Measurements from ENCODE around the gene TLCD3B.
A peak's percentile ranks its signal among the peaks of the same experiment; 100 is the strongest.
"Not testable (repeated sequence)": the region's sequence is repeated elsewhere in the genome, so short reads cannot be mapped to it uniquely, and the experiment has no call there.

TLCD3B gene

DNA sequence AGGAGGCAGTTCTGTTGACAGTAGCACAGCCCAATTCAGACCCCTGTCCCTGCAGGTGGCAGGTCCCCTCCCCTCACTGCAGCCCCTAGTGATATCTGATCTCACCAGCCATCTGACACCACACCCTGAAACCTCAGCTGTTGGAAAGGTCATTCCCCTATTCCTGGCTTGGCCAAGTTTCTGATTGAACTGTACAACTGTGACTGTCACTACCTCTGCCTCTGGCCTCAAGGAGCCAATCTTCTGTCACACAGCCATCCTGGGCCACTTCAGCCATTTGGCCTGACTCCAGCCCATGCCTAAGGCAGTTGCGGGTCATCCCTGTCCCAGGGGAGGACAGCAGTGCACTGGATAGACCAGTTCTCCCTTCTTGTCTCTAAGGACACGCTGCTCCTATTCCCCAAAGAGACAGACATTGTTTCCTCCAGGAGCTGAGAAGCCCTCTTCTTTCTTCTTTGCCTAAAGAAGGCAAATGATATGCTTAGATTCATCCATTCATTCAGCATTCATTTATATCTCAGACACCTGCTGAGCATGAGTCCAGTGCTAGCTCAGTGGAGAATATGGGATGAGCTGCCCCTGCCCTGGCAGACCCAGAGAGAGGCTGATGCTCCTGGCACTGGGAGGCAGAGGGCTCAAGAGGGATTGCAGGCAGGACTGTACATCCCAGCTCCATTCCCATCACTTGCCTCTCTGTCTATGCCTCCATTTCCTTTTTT lies 29.9 kb upstream of the TLCD3B start:
- no peak for DNase-seq (ENCODE audit: low read depth)

DNA sequence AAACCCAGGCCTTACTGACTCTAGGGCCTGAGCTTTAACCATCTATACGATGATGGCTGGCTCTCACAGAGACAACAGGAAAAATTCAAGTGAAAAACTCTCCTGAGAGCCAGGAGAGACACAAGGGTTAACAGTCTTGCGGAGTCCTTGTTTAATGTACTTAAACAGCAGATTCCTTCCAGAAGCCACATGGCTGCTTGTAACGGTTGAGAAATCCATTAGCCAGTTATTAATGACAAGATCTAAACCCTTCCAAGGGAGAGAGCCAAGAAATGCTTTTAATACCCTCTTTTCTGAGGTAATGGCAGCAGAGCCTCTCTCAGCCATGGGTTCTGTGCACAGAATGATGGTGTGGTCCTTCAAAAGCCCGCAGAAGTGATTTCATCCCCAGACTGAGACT lies 29.3 kb upstream of the TLCD3B start:
- no peak for DNase-seq (ENCODE audit: low read depth)

DNA sequence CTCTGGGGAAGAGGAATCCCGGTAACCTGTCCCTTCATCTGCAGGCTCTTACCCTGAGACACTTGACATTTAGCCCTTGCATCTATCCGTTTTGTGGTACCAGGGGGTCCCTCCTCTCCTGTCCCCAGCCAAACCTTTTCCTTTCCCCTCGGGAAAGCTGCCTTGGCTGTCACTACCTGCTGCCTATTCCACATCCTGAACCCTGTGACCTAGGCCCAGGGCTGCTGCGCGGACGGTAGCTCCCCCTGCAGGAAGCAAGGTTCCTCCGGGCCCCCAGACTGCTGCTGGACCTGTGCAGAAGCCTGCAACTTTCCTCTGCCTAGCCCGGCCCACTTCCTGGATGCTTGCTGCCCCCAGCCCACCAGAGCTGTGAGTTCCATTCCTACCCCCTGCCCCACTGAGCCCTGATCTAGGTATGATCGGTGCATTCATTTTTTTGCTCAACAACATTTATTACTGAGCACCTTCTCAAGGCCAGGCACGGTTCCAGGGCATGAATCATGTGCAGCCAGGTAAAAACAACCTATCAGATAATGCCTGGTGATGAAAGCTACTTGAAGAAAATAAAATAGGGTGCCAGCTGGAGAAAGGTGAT lies 24.0 kb upstream of the TLCD3B start:
- DNase-seq (ENCODE audit: low read depth) = no peak

DNA sequence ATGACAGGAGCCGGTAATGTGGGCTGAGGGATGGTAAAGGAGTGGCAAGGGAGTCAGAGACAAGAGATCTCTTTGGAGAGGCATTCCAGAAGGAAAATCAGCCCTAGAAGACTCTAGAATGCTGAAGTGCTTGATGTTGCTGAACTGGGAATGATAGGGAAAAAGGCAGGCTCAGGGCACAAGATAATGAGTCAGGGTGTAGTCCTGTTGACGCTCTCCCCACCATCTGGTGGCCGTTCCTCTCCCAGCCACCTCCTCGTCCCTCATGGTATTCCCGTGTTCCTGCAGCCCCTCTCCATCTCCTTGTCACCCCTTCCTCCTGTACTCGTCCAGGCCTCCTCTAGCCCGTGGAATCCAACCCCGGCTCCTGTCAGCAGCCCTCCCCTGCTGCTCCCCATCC lies 23.4 kb upstream of the TLCD3B start:
- DNase-seq (ENCODE audit: low read depth) = no peak

DNA sequence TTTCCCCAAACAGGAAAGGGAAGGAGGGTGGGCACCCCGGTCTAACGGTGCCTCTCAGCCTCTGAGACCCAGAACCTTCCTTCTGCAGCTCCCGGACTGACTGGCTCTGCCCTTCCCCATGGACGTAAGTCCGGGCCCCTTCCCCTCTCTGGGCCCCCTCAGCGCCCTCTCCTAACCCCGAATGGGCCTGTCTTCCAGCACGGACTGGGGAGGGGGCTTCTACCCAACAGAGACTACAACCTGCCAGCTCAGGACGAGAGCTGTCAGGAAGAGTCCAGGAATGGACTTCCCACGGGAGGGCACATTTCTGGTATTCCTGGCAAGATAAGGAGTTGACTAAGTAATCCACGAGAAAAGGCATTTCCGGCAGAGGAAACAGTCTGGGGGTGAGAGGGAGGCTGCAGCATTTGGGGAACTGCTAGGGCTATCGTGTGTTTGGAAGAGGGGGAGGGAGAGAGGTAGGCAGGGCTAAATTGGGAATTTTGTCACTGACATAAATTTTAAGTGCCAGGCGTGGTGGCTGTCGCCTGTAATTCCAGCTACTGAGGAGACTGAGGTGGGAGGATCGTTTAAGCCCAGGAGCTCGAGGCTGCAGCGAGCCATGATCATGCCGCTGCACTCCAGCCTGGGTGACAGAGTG lies 22.4 kb upstream of the TLCD3B start:
- DNase-seq (ENCODE audit: low read depth) = no peak

DNA sequence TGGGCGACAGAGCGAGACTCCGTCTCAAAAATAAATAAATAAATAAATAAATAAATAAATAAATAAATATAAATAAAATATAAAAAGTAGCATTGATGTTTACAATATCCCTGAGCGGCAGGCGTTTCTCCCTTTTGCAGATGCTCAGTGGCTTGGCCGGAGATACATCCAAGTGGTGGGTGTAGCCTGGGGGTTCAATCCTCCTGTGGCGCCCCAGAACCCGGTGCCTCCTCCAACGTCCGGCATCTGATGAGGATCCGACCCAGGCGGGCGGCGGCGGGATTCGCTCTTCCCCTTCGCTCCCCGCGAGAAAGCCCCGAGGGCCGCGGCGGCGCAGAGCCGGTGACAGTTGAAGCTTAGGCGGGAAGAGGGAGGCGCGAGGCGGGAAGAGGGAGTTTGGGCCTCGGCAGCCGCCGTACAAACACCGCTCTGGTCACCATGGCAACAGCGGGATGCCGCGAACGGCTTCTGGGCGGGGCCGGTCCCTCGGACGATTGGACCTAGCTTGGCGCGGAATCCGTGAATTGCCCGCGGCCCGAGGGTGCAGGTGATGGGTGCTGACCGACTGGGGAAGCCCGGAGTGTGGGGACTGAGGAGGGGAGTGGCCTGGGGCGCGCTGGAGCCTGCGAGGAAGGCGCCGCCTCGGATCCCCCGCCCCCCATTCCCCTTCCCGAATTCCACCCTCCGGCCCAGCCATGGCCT lies 21.8 kb upstream of the TLCD3B start:
- DNase-seq (ENCODE audit: low read depth) = peak; percentile 87

DNA sequence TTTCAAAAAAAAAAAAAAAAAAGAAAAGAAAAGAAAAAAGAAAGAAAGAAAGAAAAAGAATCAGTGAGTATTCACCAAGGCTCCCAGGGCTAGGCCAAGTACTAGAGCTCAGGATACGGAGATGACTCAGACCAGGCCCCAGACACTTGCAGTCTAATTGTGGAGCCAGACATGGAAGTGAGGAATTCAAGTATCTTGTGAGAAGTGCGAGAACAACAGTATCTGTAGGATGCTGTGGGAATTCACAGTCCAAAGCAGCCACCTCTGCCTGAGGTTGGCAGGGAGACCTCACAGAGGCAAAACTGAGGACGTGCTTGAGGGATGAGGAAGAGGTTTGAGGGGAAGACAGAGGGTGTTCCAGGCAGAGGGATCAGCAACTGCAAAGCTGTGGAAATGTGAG lies 20.4 kb upstream of the TLCD3B start:
- no peak for DNase-seq (ENCODE audit: low read depth)

DNA sequence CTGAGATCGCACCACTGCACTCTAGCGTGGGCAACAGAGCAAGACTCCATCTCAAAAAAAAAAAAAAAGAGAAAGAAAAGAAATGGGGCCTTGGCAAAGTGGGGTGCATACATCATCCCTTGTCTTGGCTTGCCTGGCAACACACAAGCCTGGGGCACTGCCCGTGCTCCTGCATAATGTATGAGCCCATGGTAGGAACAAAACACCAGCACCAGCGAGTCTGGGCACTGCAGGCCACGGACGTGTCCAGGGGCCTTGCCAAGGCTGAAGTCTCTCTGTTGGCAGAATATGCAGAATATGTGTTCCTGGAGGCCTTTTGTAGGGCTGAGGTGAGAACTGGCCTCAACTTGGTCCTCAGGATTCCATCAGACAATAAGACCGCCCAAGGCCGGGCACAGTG lies 18.8 kb upstream of the TLCD3B start:
- no peak for DNase-seq (ENCODE audit: low read depth)

DNA sequence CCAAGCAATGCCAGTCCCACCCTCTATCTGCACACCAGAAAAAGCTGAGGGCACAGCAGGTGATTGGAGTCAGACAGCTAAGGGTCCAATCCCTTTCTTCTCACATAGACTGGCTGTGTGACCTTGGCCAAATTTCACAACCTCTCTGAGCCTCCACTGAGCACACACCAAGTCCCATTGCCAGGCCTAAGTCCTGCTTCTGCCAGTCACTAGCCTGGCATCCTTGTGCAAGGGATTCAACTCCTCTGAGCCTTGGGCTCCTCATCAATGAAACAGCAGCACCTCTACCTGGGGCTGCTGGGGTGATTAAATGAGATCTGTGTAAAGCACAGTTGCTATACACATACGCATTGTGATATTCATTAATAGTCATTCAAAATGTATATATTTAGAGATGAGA lies 15.5 kb upstream of the TLCD3B start:
- no peak for DNase-seq (ENCODE audit: low read depth)

DNA sequence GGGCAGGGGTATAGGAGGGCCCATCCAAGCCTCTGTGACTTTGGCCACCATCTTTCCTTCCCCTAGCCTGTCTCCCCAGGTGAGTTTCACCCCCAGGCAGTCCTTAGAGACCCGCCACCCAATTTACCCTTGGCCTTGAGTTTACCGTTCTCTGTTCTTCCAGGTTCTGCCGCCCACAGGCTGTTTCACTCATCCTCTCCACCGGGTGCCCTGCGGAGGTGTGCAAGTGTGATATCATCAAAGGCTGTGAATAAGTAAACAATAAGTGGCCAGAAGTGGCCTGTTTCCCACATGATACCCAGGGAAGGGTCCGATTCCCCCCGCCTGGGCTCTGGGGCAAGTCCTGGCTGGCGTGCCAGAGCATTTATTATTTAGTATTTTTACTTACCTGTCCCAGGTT lies 15.1 kb upstream of the TLCD3B start:
- DNase-seq (ENCODE audit: low read depth) = no peak

DNA sequence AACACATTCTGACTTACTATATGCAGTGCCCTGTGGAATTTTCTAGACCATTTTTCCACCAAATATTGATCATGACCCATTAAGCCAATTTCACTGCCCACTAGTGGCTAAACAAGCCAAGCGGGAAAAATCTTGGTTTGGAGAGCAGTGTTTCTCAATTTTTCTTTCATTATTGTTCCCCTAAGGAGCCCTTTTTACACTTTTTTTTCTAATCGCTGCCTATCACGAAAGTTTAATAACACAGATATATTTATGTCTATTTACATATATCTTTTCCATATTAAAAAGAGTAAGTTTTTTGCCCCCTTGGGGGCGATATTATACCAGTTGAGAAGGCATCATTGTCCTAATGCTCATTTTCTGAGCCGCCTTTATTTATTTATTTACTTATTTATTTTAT lies 10.8 kb upstream of the TLCD3B start:
- no peak for DNase-seq (ENCODE audit: low read depth)

DNA sequence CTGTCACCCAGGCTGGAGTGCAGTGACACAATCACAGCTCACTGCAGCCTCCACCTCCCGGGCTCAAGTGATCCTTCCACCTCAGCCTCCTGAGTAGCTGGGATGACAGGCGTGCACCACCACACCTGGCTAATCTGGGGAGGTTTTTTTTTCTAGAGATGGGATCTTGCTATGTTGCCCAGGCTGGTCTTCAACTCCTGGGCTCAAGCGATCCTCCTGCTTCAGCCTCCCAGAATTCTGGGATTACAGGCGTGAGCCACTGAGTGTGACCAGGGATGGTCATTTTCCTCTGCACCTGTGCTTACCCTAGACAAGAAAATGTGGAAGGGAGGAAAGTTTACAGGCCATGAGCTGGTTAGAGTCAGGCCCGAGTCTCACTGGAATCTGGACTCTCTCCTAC lies 9.6 kb upstream of the TLCD3B start:
- DNase-seq (ENCODE audit: low read depth) = not testable (repeated sequence)

DNA sequence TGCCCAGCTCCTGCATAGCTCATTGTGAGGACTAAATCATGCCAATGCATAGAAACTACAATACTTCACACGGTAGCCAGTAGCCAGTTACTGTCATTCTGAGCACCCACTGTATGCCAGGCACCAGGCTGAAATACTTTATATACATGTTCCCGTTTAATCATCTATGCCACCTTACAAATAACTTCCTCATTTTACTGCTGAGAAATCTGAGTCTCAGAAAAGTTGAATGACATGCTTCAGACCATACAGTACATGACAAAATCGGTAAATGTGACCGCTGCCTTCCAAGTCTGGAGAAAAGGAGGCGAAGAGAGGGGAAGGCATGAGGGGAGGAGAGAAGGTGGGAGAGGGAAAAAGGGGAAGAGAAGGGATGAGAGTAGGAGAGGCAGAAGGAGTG lies 9.2 kb upstream of the TLCD3B start:
- DNase-seq (ENCODE audit: low read depth) = no peak

DNA sequence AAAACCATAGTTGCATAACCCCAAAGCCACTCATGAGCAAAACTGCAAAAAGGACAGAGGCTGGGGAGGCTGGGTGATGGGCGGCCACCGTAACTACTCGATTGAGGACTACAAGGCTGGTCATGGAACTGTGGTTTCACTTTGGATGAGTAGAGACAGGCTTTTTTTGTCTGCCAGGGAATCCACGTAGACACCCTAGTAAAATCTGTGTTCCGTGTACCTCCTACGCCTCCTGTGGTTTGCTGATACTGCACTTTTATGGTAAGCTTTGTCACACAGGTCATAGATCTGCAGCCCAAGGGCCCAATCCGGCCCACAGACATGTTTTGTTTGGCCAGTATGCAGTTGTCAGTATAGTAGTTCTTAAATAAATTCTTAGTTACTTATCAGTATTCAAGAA lies 2.2 kb upstream of the TLCD3B start:
- no peak for DNase-seq (ENCODE audit: low read depth)

DNA sequence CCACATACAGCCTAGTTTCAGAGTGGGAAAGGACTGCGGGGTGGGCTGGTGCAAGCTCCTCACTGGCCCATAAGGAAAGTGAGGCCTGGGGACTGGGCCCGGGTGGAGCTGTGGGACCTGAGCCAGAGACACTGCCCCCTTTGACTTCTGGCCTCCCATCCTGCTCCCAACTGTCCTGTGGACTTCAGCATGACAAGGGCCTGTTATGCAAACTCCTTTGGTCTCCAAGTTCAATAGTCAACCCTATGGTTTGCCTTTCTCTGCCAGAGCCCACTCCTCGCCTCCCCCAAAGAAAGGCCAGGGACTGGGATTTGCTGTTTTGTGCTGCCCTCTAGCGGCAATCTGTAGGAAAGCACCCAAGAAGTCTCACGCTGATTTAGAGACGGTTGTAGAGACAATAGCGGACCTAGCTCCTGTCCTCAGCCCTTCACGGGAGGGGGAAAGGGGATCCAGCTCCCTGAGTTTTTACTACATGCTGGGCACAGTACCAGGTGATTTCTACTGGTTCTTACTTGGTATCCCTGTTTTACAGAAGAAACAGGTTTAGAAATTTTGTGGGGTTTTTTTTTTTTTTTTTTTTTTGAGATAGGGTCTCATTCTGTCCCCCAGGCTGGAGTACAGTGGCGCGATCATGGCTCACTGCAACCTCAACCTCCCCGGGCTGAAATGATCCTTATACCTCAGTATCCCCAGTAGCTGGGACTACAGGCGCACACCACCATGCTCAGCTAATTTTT lies 1.2 kb upstream of the TLCD3B start:
- DNase-seq (ENCODE audit: low read depth) = peak; percentile 46

DNA sequence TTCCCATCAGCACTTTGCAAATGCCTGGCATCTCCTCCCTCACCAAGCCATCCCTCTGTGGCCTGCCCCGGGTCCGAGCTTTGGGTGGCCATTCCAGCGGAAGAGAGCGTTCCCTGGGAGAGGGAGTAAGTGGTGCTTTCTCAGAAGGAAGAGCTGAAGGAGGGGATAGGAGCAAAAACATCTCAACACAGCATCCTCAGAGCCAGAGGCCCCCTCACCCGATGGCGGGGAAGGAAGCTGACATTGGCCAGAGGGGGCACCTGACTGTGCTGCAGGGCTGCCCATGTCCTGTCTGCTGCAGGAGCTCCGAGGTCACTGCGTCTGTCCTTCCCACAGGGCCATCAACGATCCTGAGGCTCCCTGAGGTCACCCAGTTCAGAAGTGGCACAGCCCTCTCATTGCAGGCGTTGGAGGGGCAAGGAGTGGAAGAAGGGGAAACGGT lies 427 bp upstream of the TLCD3B start:
- no peak for DNase-seq (ENCODE audit: low read depth)

DNA sequence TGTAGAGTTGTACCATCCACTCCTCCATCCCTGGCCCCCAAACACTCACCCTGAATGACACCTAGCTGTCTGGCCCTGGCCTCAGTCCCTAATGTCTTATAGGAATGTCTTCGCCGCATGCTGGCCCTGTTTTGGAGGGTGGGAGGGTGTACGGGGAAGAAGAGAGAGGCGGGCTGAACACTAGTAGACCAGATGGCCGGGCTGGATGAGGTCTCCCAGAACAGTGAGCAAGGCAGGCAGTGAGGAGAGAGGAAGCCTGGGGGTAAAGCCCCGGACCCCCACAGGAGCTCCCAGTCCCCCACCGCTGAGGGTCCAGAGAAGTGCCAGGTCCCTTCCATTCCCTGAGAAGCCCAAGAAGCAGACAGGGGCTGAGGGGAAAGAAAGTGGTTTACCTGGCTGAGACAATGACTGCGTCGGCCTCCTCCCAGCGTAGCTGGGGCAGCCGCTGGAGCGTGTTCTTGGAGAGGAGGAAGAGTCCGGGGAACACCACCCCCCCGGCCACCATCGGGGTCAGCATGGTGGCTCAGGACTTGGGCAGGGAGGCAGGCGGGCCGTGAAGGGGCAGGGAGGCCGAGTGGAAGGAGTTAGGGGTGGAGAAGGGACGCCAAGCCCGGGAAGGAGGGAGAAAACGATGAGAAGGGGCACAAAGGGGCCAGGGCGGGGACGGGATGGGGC lies 923 bp downstream of the TLCD3B start:
- no peak for DNase-seq (ENCODE audit: low read depth)

DNA sequence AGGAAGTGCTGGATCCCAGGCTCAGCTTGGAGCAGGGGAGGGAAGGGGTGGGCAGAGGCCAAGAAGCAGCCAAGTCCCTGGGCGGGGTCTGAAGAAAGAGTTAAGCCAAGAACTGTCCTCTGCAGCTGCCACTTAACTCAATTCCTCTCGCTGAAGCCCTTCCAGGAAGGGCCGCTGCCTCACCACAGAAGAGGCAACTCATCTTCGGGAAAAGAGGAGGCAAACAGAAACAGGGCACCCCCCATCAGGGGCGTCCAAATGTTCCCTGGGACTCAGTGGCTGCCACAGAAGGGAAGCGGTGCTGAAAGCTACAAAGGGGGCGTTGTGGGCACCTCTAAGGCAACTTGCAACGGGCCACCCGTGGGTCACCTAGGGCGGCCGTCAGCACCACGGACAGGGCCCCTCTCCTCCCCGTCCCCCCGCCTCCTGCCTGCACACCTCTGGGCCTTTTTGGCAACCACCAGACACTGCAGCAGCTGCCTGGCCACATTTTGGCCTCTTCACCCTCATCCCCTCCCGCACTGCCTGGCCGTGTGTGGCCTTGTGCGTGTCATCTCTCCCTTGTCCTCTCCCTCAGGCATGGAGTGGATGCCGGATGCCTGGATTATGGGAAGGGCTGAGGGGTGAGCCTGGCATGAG lies 2.5 kb downstream of the TLCD3B start:
- DNase-seq (ENCODE audit: low read depth) = no peak

DNA sequence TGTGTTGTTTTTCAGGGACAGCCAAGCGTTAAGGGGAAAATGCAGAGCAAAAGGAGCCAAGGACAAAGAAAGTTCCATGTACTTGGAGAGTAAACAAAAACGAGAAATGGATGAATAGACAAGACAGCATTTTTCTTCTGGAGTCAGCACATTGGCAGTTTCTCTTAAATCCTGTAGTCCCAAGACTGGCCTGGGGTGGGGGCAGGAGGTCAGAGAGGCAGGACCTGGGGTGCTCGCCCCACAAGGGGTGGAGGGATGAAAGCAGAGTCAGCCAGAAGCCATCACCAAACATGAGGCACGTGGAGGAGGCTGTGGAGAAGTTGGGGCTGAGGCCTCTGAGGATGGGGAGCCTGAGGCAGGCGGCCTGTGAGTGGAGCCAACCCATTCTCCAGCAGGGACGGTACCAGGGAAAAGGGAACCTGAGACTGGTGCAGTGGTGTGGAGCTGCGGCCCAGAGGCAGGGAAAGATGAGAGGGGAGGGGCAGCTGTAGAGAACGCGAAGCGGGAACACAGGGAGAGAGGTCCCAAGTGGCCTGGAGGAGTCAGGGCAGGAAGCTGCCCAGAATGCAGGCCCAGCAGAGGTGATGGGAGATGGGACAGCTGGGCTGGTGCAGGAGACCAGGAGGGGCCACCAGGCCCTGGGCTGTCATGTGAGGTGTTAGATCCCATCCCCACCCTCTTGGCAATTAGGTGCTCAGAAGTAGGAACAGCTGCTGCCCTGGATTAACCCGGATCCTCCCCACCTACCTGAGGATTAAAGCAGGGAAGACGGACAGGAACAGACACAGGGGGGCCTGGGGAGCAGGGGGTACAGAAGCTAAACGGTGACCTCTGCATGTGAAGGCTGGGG lies 3.3 kb downstream of the TLCD3B start:
- DNase-seq (ENCODE audit: low read depth) = no peak

DNA sequence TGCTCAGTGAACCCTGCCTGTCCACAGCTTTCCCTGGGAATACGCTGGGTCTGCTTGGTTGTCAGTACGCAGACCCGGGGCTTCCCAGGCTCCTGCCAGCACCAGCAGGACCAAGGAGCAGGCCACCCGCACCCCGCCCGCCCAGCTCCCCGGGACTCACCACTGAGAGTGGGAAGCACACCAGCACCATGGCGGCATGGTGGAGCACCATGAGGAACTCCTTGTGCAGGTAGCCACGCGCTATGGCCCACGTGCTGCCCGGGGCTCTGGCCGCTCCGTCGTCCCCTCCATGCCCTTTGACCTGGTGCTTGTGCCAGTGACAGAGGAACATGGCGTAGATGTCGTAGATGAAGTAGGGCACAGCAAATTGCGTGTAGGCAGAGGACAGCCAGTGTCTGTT lies 4.6 kb downstream of the TLCD3B start:
- DNase-seq (ENCODE audit: low read depth) = no peak
